ENCODE data around the gene ESF1.

Gene ESF1

DNA sequence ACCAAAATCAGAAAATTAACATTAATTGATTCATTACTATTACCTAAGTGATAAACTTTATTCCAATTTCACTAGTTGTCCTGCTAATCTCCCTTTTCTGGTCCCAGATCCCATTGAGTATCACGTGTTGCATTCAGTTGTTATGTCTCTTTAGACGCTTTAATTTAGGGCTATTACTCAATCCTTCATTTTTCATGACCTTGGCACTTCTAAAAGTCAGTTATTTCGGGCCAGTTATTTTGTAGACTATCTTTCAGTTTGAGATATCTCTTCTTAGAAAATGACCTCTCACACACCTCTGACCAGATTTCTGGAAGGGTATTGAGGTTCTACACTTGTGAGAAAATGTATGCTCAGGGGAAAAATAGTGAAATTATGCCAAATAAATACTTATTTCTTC lies 112.0 kb downstream of the ESF1 start:
- DNase-seq = no peak

DNA sequence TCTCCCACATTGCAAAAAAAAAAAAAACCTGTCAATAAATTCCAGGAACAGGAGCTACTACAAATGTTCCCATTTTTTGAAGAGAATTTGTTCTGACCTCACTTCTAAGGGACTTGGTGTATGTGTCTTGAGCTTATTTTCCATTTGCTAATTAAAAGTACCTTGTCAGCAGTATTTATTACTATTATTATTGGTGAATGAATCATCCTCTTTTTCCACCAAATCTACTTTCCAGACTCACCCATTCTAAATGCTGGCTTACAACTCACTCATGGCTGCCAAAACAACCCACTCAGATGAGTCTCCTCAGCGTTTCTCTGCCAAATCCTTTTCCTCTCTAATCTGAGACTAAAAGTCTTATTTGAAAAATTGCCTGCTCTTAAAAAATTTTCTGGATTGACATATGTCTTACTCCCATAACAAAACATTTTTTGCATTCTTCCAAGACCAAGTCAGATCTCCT lies 112.8 kb downstream of the ESF1 start:
- no peak for DNase-seq

DNA sequence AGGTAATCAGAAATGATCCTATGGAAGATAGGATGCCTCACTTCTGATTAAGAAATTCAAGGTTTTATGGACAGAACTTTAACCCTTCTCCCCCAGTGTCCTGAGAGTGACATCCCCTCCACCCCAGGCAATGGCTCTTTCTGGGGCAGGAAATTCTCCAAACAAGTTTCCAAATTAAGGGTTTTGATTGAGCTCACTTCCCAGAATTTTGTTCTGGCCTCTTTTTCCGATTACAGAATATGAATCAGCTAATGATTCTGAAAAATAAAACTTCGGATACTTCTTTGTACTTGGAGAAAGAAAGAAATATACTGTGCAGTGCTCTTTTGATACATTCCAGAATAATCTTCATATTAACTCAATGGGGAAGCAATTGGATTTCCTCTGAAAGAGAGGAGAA lies 113.2 kb downstream of the ESF1 start:
- no peak for DNase-seq

DNA sequence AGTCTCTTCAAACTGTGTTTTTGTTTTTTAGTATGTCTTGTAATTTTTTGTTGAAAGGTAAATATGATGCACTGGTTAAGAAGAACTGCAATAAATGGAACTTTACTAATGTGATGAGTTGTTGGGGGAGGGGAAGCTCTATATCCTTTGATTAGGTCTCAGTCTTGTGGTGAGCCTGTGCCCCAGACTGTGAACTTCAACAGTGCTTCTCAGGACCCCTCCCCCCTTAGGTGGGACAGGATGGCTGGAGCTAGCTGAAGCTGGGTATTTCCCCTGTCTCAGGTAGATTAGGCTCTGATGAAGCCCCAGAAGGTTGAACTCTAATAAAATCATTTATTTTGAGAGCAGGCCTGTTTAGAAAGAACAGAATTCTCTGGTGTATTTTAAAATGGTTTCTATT lies 114.6 kb downstream of the ESF1 start:
- DNase-seq = no peak

DNA sequence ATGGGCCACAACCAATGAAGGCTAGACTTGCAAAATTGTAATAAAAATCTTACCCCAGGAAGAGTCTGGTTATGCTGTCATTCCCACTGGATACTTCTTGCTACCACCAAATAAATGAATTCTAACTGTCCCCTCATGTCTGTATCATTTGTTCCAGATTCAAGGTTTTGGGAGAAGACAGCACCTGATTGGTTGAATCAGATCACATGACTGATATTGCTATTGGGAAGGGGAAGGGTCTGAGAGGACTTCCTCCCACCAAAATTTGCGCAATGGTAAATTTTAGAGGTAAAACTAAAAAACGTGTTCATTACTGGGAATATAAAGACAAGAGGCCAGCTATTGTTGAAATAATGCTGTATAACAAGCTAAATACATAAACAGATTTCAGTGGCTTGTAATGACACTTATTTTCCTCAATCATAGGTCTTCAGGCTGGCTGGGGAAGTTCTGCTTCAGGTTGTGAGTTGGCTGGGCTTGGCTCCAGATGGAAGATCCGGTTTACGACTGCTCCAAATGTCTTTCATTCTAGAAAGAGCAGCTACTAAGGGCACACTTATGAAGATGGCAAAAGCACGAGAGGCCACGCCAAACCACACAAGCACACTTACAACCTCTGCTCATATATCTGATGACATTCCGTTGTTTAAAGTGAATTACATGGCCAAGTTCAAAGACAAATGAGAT lies 118.9 kb downstream of the ESF1 start:
- DNase-seq = no peak

Data from NCI-H1436 (cell line).